Astrocyte (in vitro differentiated cells and primary cell): ENCODE measurements around the gene KISS1R. TPM values are rescaled to one million over a fixed set of nuclear protein-coding genes. Genes with fewer than 3 reads are reported as not detected.

Experiments
- DNase-seq: peaks from one replicate; pipeline ENCODE4 v3.0.0-alpha.2; 2010; ENCODE audit warnings: low read depth
- FAIRE-seq: peaks from 2 replicates; lab custom pipeline; 2011; peaks lifted over from hg19 to GRCh38; lab: Jason Lieb, UNC
- H2AFZ ChIP-seq: 2 replicates; pipeline ENCODE4 v1.6.0; 2012; ENCODE audit warnings: low read depth, low read length, inconsistent platforms
- H3K27ac ChIP-seq: 2 replicates; pipeline ENCODE4 v1.5.1; 2011; ENCODE audit warnings: low read depth, low read length, inconsistent platforms
- H3K27me3 ChIP-seq: 2 replicates; pipeline ENCODE4 v1.6.0; 2011; ENCODE audit warnings: low read length, inconsistent platforms; ENCODE audit not compliant: insufficient read depth
- H3K36me3 ChIP-seq: 2 replicates; pipeline ENCODE4 v1.5.1; 2011; ENCODE audit warnings: low read length, inconsistent platforms; ENCODE audit not compliant: insufficient read depth
- H3K4me1 ChIP-seq: 2 replicates; pipeline ENCODE4 v1.5.1; 2011; ENCODE audit warnings: low read length, inconsistent platforms; ENCODE audit not compliant: insufficient read depth
- H3K4me2 ChIP-seq: 2 replicates; pipeline ENCODE4 v1.6.0; 2012; ENCODE audit warnings: low read length, inconsistent platforms
- H3K4me3 ChIP-seq: 2 replicates; pipeline ENCODE4 v1.5.1; 2011; ENCODE audit warnings: low read depth, mild to moderate bottlenecking, low read length, inconsistent platforms; ENCODE audit not compliant: insufficient read depth
- H3K79me2 ChIP-seq: 2 replicates; pipeline ENCODE4 v1.6.0; 2012; ENCODE audit warnings: mild to moderate bottlenecking, low read length, inconsistent platforms; ENCODE audit not compliant: insufficient read depth
- H3K9ac ChIP-seq: 2 replicates; pipeline ENCODE4 v1.6.0; 2012; ENCODE audit warnings: mild to moderate bottlenecking, low read length, inconsistent platforms
- H3K9me3 ChIP-seq: 2 replicates; pipeline ENCODE4 v1.5.1; 2012; ENCODE audit warnings: low read depth, mild to moderate bottlenecking, low read length, inconsistent platforms; ENCODE audit not compliant: insufficient read depth
- H4K20me1 ChIP-seq: 2 replicates; pipeline ENCODE4 v1.6.0; 2012; ENCODE audit warnings: low read length, inconsistent platforms; ENCODE audit not compliant: insufficient read depth
- H3K27ac Mint-ChIP-seq: one replicate; pipeline ENCODE4 v1.8.0; 2021; ENCODE audit warnings: mild to moderate bottlenecking, mixed read lengths; ENCODE audit not compliant: unreplicated experiment
- H3K27me3 Mint-ChIP-seq: one replicate; pipeline ENCODE4 v1.8.0; 2021; ENCODE audit warnings: low read depth, mixed read lengths; ENCODE audit not compliant: unreplicated experiment
- H3K36me3 Mint-ChIP-seq: one replicate; pipeline ENCODE4 v1.8.0; 2021; ENCODE audit warnings: low read depth, mixed read lengths; ENCODE audit not compliant: unreplicated experiment
- H3K4me1 Mint-ChIP-seq: one replicate; pipeline ENCODE4 v1.8.0; 2021; ENCODE audit warnings: low read depth, mixed read lengths; ENCODE audit not compliant: unreplicated experiment
- H3K4me3 Mint-ChIP-seq: one replicate; pipeline ENCODE4 v1.8.0; 2021; ENCODE audit warnings: mild to moderate bottlenecking, moderate library complexity, mixed read lengths; ENCODE audit not compliant: unreplicated experiment
- H3K9me3 Mint-ChIP-seq: one replicate; pipeline ENCODE4 v1.8.0; 2021; ENCODE audit warnings: mild to moderate bottlenecking, mixed read lengths; ENCODE audit not compliant: unreplicated experiment
- CTCF ChIP-seq: IDR thresholded peaks from 2 replicates; pipeline ENCODE4 v1.5.1; 2011; ENCODE audit warnings: low read depth, mild to moderate bottlenecking, inconsistent platforms, low read length, moderate library complexity; ENCODE audit not compliant: insufficient read depth
- EZH2 ChIP-seq: IDR thresholded peaks from 2 replicates; pipeline ENCODE4 v1.6.1; 2012; ENCODE audit warnings: mild to moderate bottlenecking, low read length, inconsistent platforms; ENCODE audit not compliant: insufficient read depth
- total RNA-seq: library from RNA; stranded (reverse); gene quantifications from 2 replicates; pipeline ENCODE4 v1.2.1, GENCODE V29; 2021

The KISS1R gene
- total RNA-seq, 1 donor from 2014 or later = not detected

- Mint-ChIP-seq H3K9me3 (no peaks in the 10 kb centered on the region), H3K27ac (peak overlapping the region; percentile 18), H3K4me3 (no peak overlapping the region), H3K36me3 (peaks cover 6% of the 10 kb centered on the region), H3K27me3 (no peaks in the 10 kb centered on the region), H3K4me1 (peaks cover 7% of the 10 kb centered on the region)
- no peak for TF ChIP-seq CTCF
- no peak for TF ChIP-seq EZH2
- DNase-seq (no peak), FAIRE-seq (no peak)
- peaks cover 38% of the 10 kb centered on the region for H3K4me1 ChIP-seq
- no peaks in the 10 kb centered on the region for H3K27me3 ChIP-seq
- no peak overlapping the region for H3K4me3 ChIP-seq
- no peaks in the 10 kb centered on the region for H3K9me3 ChIP-seq
- H3K9ac ChIP-seq = no peak overlapping the region
- H2AFZ ChIP-seq = no peak overlapping the region
- H4K20me1 ChIP-seq = peaks cover 16% of the 10 kb centered on the region
- peak overlapping the region; percentile 71 for H3K4me2 ChIP-seq
- peaks cover 49% of the 10 kb centered on the region for H3K79me2 ChIP-seq
- H3K27ac ChIP-seq = no peak overlapping the region
- H3K36me3 ChIP-seq = no peaks in the 10 kb centered on the region
Observed at GRCh38 chr19:931860-932647, 14.9 kb downstream of the KISS1R start.

- FAIRE-seq = no peak
- Histone ChIP-seq H3K9me3 (no peaks in the 10 kb centered on the region), H3K27ac (peak overlapping the region; percentile 52), H2AFZ (no peak overlapping the region), H3K4me2 (peak overlapping the region; percentile 71), H3K79me2 (peaks cover 48% of the 10 kb centered on the region), H3K27me3 (no peaks in the 10 kb centered on the region), H3K4me1 (peaks cover 35% of the 10 kb centered on the region), H4K20me1 (peaks cover 19% of the 10 kb centered on the region), H3K4me3 (peak overlapping the region; percentile 17), H3K9ac (peak overlapping the region; percentile 7), H3K36me3 (peaks cover 2% of the 10 kb centered on the region)
- Mint-ChIP-seq H3K27ac (peak overlapping the region; percentile 83), H3K9me3 (no peaks in the 10 kb centered on the region), H3K36me3 (peaks cover 10% of the 10 kb centered on the region), H3K27me3 (no peaks in the 10 kb centered on the region), H3K4me1 (peaks cover 9% of the 10 kb centered on the region), H3K4me3 (no peak overlapping the region)
- TF ChIP-seq CTCF = no peak
- peak; percentile 87 for DNase-seq
Observed at GRCh38 chr19:932648-933552, 15.8 kb downstream of the KISS1R start.
